Measurements from ENCODE around the gene F10. TPM values are rescaled to one million over a fixed set of nuclear protein-coding genes. Genes with fewer than 3 reads are reported as not detected.

F10 gene
- total and polyA plus RNA-seq, 2 experiments from 2014 or later = 0.76 to 1.6 TPM

GRCh38 chr13:113144255-113144629 lies 21.6 kb downstream of the F10 start:
- Histone ChIP-seq H3K4me2 (no peak overlapping the region), H3K9me2 (ENCODE audit: insufficient read depth) (no peaks in the 10 kb centered on the region), H3K4me1 (ENCODE audit: insufficient read depth) (no peaks in the 10 kb centered on the region), H3K79me2 (replicated peaks; ENCODE audit: insufficient read depth) (no peaks in the 10 kb centered on the region), H3K27ac (ENCODE audit: low read depth) (no peak overlapping the region), H3F3A (replicated peaks; ENCODE audit: low read depth) (no peaks in the 10 kb centered on the region), H4K20me1 (replicated peaks; ENCODE audit: insufficient read depth) (no peaks in the 10 kb centered on the region), H3K4me3 (no peak overlapping the region), H3K27me3 (ENCODE audit: insufficient read depth) (no peaks in the 10 kb centered on the region), H3K36me3 (ENCODE audit: insufficient read depth) (no peaks in the 10 kb centered on the region), H2AFZ (no peak overlapping the region)
- TF ChIP-seq CTCF (conservative IDR thresholded peaks at IDR 0.05; ENCODE audit: low read depth in 2 of 2) (no peak), POLR2AphosphoS5 (IDR thresholded peaks at IDR 0.05; ENCODE audit: low read depth) (no peak), ZNF462 (CRISPR knock-in tag; IDR thresholded peaks at IDR 0.05) (no peak), EZH2 (IDR thresholded peaks at IDR 0.05; ENCODE audit: low read depth, unreplicated experiment) (no peak), ETS1 (IDR thresholded peaks at IDR 0.05) (no peak), STAT1 (IDR thresholded peaks at IDR 0.05; ENCODE audit: unreplicated experiment) (no peak), EZH2phosphoT487 (IDR thresholded peaks at IDR 0.05; ENCODE audit: unreplicated experiment) (no peak), ZNF331 (CRISPR knock-in tag; IDR thresholded peaks at IDR 0.05; ENCODE audit: low read depth) (no peak), JUNB (IDR thresholded peaks at IDR 0.05; ENCODE audit: unreplicated experiment) (no peak), ZNF114 (CRISPR knock-in tag; IDR thresholded peaks at IDR 0.05) (no peak), NANOG (IDR thresholded peaks at IDR 0.05; ENCODE audit: borderline replicate concordance) (no peak)
- TF ChIP-seq, protein P1, sequence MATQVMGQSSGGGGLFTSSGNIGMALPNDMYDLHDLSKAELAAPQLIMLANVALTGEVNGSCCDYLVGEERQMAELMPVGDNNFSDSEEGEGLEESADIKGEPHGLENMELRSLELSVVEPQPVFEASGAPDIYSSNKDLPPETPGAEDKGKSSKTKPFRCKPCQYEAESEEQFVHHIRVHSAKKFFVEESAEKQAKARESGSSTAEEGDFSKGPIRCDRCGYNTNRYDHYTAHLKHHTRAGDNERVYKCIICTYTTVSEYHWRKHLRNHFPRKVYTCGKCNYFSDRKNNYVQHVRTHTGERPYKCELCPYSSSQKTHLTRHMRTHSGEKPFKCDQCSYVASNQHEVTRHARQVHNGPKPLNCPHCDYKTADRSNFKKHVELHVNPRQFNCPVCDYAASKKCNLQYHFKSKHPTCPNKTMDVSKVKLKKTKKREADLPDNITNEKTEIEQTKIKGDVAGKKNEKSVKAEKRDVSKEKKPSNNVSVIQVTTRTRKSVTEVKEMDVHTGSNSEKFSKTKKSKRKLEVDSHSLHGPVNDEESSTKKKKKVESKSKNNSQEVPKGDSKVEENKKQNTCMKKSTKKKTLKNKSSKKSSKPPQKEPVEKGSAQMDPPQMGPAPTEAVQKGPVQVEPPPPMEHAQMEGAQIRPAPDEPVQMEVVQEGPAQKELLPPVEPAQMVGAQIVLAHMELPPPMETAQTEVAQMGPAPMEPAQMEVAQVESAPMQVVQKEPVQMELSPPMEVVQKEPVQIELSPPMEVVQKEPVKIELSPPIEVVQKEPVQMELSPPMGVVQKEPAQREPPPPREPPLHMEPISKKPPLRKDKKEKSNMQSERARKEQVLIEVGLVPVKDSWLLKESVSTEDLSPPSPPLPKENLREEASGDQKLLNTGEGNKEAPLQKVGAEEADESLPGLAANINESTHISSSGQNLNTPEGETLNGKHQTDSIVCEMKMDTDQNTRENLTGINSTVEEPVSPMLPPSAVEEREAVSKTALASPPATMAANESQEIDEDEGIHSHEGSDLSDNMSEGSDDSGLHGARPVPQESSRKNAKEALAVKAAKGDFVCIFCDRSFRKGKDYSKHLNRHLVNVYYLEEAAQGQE (IDR thresholded peaks at IDR 0.05; ENCODE audit: unreplicated experiment) = no peak
- H3K36me3 Mint-ChIP-seq (ENCODE audit: low read depth) = no peaks in the 10 kb centered on the region
- DNase-seq (ENCODE audit: low spot score) (no peak), ATAC-seq (peak; percentile 17)
- H3K27ac Mint-ChIP-seq = no peak overlapping the region
- no peaks in the 10 kb centered on the region for H3K9me3 Mint-ChIP-seq
- no peak overlapping the region for H3K4me3 Mint-ChIP-seq
- no peaks in the 10 kb centered on the region for H3K27me3 Mint-ChIP-seq (ENCODE audit: insufficient read depth, low read depth, poor library complexity)
- no peaks in the 10 kb centered on the region; the same call in 2 of the 3 replicates for H3K4me1 Mint-ChIP-seq

Measured in GM23338 (cell line).